ENCODE measurements around the gene XRCC4.
"Not testable (repeated sequence)": the region's sequence is repeated elsewhere in the genome, so short reads cannot be mapped to it uniquely, and the experiment has no call there.

XRCC4 gene

DNA sequence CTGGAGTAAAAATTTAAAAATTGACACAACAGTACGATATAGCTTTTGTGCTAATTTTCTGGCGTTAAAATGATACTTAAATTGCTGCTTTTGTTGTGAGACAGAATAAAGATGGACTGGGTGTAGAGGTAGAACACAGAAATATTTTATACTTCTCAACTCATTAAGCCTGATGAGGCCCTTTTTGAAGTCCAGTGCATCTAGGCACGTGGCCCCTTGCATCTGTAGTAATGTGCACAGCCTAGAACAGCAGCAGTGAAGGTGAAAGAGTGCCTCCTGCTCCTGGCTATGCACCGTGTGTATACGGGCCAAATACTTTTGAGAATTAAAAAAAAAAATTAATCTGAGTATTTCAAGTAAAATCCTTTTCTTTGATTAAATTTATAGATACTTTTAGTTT lies 115.6 kb downstream of the XRCC4 start:
- no peak for DNase-seq

DNA sequence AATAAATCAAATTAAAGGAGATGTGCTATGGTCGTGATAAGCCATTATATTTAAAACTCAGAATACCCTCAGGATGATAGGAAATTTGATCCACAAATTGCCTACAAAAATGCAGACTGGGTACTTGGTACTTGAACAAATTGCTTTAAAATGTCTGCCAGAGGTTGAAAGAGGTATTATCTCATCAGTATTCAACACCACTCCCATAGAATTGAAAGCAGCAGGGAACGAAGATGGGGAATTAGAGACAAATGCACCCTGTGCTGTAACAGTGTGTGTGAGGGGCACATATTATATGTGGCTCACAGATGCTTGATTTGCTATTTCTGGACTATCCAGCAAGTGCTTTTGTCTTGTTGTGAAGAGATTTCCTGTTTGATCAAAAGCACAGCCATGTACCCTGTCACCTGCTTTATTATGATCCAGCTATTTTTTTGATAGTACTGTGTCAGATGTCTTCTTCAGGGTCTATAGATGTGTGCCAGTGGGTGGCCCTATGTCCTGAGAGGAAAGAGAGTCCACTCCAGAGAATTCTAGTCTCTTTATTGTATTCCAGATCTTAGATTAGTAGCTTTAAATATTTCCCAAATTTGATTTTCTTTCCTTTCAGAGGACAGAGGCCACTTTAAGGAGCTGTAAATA lies 120.1 kb downstream of the XRCC4 start:
- no peak for DNase-seq

DNA sequence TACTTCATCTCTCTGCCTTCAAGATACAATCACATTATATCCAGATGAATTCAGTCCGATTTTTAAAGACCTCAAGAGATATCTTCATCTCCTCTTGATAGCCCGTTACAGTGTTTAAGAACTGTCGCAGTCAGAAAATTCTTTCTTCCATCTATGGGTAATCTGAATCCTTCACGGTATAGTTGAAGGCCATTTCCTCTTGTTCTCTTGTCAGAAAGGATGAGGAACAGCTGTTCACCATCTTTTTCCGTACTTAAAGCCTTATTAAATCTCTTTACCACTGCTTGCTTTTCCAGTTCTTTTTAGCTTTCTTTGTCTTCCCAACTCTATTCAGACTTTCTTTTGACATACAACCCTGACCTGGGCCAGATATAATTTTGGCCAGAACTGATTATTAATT lies 121.8 kb downstream of the XRCC4 start:
- DNase-seq = no peak

DNA sequence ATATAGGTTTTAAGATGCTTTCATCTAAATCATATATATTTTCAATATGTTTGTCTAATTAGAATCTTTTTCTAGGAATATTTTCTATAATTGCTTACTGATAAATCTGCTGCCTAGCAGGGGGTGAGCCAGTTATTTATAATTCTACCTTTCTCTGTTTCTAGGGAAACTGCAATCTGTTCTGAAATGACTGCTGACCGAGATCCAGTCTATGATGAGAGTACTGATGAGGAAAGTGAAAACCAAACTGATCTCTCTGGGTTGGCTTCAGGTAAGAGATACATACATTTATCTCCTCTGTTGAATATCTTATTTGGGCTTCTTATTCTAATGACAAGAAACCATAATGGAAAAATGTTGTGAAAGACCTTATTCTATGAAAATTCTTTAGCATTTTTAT lies 127.3 kb downstream of the XRCC4 start:
- no peak for DNase-seq

DNA sequence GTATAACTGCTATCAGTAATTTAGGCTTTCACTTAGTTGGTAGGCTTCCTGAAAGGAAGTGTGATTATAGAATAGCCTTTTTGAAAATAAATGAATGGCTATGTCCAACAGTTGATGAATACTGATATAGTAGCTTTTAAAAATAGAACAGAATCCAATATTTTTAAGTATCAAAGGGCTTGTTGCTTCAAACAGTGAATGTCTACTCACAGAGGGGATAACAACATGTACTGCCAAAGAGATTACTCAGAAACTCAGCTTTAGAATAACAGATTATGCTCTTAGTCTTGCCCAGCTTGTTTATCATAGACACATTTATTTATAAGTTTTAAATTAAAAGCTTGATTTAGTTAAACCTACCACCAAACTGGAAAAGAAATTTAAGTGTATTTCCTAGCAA lies 132.6 kb downstream of the XRCC4 start:
- no peak for DNase-seq

DNA sequence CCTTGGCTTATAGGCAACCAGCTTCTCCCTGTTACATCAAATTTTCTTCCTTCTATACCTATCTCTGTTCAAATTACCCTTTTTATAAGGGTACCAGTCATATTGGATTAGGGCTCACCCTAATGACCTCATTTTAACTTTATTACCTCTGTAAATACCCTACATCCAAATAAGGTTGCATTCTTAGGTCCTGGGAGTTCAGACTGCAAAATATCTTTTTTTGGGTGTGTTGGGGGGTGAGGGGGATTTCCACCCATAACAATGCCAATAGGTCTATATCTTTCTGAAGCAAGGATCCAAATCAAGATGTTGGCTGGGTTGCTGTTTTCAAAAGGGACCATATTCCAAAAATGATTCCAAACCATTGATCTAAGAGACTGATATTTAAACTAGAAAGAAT lies 141.7 kb downstream of the XRCC4 start:
- no peak for DNase-seq

DNA sequence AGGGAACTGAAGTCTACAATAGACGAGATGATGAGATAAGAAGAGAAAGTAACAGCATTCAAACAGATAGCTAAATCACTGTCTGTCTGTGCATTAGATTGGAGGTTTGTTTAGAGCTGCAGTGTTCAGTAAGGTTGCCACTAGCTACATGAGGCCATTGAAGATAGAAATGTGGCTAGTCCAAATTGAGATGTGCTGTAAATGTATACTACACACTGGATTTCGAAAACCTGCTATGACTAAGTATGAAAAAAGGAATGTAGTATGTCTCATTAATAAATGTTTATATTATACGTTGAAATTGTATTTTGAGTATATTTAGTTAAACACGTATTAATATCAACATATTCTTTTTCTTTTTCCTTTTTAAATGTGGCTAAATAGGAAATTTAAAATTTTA lies 142.1 kb downstream of the XRCC4 start:
- no peak for DNase-seq

DNA sequence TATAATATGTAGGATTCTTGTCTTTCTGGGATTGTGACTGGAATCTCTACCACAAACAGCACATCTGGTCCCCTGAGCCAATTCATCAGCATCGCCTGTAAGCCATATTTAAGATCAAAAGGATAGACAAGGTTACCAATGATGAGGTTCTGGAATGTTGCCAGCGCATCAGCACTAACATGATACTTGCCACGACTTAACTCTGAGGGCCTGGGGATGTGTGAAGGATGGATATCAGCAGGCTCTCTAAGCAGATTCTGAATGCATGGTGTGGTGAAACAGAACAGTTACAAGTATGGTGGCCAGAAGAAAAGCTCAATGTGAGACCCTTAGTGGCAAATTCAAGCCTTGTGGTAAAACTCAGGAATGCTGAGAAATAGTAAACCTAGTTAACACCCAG lies 143.0 kb downstream of the XRCC4 start:
- no peak for DNase-seq

DNA sequence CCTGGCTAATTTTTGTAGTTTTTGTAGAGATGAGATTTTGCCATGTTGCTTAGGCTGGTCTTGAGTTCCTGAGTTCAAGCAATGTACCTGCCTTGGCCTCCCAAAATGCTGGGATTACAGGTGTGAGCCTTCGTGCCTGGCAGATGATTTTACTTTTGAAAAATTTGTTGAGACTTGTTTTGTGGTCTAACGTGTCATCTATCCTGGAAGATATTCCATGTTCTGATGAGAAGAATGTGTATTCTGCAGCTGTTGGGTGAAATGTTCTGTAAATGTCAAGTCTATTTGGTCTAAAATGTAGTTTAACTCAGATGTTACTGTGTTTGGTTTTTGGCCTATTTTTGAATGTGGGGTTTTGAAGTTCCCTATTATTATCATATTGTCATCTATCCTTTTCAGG lies 145.6 kb downstream of the XRCC4 start:
- no peak for DNase-seq

DNA sequence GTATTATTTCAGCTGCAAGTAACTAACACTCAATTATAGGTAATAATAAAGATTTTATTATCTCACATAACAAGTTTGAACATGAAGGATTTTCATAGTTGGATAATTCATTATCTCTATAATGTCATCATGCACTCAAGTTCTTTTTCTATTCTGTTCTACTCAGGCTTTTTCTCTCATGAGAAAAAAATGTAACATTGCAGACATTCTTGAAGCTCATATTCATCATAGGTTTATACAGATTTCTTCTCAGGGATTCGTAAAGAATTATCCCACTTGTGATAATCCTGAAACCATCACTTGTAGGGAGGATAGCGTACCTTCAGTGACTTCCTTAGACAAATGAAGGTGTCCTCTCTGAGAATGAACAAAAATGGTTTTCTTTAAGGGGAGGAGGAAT lies 150.3 kb downstream of the XRCC4 start:
- no peak for DNase-seq

DNA sequence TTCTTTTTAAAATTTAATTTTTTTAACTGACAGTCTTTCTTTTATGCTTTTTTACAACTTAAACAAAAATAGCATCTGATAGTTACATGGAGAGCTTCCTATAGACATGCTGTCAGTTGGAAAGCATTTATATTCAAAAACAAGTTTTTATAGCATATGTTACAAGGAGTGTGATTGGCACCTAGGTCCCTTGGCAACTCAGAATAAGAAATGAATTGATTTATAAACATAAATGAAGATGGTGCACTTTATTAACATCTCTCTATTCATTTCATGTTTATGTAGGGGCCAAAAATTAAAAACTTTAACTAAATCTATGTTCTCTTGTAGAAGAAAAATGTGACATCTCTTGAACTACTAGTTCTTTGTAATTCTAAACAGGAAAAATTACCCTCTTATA lies 153.2 kb downstream of the XRCC4 start:
- DNase-seq = no peak

DNA sequence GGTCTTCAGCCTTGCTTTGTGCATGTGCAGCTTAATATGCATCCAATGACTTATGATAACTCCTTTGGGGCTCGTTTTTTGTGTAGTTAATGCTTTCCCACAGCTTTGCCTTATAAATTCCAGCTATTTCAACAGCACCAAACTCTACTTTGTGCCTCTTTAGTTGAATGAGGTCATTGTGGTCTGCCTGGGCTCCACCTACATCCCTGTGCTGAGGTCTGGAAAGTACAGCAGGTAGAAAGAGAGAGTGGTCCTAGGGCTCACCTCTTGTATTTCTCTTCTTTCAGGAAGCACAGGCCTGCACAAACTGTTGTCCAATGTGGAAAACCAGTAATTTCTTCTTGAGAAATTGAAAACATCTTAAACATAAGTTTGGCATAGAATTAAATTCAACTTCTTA lies 167.2 kb downstream of the XRCC4 start:
- DNase-seq = no peak

DNA sequence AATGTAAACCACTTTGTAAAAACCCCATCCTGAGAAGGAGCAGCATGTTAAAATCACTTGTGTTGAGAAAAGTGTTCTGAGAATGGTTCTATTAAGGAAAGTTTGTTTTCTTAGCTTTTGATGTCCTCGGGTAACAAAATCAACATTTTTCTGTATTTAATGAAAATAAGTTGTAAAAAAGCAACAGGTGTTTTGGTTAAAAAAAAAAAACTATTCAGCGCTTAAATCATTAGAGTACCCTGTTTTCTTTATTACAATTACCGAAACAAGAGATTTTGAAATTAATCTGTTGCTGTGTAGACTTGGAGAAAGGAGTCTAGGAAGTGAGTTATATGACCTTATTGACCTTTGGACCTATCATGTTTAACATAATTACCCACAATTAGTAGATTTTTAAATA lies 167.7 kb downstream of the XRCC4 start:
- no peak for DNase-seq

DNA sequence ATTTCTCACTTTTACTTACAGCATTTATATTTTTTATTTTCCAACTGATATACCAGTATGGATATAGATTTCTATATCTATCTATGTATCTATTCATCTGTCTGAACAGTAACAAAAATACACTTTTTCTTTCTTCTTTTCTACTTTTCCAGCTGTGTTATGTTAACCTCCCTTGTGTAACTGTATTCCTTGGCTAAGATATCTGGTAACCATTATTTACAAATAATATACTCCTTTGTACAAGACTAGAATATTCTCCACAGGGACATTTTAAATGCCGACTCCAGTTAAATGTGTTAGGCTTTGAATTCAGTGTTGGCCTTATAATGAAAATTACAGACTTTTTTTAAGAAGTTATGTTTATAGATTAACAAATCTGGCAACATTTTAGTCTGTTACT lies 168.7 kb downstream of the XRCC4 start:
- DNase-seq = no peak

DNA sequence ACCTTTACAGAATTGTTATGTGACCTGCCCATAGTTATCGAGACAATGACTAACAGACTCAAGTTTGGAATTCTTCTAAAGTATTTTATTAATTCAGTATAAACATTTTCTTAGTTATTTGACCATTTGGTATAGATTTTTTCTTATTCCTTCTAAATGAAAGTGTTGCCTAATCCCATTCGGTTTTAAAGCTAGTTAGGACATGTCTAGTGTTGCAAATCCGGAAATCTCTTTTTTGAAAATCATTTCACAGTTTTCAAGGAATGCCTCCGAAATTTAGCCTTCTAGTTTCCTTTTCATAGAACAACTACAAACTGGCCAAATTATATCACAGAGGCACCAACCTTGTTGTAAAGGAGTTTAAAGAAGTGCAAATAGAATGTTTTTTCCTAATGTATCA lies 171.8 kb downstream of the XRCC4 start:
- no peak for DNase-seq

DNA sequence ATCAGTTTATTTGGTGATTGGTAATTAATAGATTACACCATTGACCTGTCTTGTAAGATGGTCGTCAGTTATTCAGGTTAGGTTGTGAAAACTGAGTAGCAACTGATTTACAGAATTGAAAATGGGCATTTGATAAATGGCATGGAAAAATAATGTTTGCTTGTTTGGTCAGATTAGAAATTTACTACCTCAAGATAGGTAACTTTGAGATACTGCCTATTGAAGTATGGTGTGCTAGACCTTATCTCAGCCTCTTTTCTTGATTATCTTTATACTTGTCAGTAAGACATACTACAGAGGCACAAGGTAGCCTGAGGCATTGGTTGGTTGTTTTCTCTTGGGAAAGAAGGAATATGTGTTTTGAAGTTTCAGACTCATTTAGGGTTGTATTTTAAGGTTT lies 174.5 kb downstream of the XRCC4 start:
- DNase-seq = no peak

DNA sequence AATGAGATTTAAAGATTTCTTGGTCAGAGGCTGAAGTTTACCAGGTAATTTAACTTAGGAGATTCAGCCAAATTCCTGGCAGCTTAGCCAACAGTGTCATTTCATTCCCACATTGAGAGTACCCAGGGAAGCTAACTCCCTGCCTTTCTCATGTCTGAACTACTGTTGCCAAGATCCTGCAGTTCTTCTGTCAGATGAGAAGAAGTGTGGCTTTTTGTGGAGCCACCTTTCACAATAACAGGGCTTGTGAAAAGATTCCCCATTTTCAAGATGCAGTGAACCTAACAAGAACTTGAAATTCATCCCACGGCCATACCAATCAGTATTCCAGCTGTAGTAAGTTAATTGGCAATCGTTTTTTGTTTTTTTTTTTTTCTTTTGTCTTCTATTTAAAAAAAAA lies 176.4 kb downstream of the XRCC4 start:
- DNase-seq = no peak

DNA sequence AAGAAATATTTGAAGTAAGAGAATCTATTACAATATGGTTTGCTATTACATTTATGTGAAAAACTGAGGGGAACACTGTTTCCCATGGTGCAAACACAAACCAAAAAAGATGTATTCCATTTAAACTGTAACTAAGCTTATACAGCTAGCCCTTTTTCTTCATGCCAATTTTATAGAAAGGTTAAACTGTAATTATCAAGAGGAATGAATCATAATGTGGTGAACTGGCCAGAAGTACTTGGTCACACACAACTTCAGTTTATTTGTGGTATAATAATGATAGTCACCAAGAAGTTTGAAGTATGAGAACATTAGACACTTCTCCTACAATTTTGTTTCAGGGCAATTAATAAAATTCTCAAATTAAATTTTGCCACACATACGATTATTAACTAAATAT lies 177.9 kb downstream of the XRCC4 start:
- no peak for DNase-seq

DNA sequence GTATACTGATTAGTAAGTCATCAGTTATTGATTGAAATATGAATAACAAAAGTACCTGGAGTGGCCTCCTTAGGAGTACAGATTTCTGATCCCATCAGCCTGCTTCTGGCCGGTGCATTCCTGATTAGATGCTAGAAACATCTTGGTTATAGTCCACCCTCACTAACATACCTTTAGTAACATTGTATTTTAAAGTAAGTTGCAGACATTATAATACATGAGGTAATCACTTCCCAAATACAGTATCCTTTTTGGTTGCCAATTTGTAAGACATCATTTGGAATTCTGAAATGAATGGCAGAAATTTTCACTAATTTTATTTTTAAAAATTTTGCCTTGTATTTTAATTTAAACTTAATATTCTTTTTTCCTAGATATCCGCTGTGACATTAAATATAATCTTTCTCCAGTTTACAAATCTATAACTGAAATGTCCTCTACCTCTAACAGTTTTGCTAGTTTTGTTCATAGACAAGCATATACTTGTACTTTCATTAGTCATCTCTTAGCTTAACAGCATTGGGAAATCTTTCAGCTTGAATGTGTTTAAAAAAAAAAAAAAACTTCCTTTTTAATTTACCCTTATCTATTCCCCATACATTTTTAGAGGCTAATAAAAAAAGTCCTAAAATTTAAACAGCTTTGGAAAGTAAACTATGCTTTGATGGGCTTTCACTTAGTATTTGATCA lies 178.9 kb downstream of the XRCC4 start:
- no peak for DNase-seq

DNA sequence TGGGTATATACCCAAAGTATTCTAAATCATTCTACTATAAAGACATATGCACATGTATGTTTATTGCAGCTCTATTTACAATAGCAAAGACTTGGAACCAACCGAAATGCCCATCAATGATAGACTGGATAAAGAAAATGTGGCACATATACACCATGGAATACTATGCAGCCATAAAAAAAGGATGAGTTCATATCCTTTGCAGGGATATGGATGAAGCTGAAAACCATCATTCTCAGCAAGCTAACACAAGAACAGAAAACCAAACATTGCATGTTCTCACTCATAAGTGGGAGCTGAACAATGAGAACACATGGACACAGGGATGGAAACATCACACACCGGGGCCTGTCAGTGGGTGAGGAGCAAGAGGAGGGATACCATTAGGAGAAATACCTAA lies 180.3 kb downstream of the XRCC4 start:
- not testable (repeated sequence) for DNase-seq

DNA sequence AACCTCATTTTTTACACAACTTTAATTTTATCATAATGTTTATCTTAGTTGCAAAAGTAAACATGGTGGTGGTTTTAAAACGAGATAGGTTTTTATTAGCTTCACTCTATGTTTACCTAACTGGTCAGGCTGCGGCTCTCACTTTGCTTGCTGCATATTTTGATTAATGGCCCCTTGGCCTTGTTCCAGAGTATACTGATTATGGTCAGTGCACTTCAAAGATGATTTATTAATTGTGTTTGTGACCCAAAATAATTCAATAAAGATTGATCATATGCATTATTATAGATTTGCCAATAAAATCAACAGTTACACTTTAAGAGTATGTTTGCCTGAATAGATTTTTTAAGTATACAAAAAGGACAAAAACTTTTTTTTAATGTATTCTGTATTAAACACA lies 188.0 kb downstream of the XRCC4 start:
- DNase-seq = no peak

DNA sequence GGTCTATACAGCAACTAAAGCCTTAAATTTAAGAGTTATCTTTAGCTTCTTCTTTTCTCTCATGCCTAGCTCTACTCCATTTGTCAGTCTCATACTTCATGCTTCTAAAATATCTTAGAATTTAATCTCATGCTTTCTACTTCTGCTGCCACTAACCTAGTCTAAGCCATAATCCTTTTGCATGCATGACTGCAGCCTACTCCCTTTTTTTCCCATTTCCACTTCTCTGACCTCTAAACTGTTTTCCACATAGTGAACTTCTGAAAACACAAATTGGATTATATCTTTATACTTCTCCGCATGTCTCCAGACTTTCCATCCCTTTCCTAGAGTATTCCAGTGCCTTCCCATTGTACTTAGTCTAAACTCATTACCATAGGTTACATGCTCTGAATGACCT lies 193.0 kb downstream of the XRCC4 start:
- no peak for DNase-seq

DNA sequence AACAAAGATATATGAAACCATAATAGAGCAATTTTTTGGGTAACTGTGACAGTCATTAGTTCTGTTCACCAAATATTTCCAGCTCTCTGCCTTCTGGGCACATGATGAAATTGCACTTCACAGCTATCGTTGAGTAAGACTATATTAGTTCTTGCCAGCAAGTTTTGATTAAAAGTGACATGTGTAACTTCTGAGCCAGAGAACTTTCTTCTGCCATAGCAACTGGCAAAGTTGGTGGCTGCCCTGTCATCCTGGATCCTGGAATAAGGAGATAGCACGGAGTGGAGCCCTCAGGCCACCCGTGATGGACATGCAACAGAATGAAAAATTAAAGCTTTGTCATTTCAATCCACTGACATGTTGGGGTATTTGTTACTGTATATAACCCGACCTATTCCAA lies 199.8 kb downstream of the XRCC4 start:
- DNase-seq = no peak

DNA sequence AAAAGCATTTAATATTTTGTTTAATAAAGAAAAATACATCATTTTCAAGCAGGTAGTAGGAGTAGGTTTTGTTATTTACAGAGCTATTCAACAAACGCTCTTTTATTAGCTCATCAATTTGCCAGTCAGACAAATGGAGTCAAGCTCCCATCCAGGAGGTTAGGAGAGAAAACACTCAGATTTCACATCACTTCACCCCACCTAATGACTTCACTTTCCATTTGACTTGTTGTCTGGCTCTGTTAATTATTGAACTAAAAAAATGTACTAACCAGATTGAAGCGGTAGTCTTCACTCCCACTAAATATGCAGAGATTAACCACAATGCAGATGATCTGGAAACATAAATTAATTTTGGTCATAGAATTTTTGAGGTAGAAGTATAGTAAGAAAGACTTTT lies 200.6 kb downstream of the XRCC4 start:
- DNase-seq = no peak

DNA sequence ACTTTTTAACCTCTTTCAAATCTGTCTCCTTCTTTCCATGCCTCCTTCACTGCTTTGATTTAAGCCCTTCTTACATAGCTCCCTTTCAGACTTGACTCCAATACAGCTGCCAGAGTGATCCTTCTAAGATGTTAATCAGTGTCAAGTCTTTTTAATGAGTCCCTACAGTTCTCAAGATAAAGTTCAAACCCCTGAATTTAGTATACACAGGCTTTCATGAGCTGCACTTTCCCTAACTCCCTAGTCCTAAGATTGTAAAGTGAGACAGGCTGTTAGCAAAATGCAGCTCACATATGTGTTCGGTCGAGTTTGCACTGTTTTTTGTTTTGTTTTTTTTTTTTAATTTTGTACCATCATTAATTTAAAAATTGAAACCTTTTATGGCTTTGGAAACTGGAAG lies 203.8 kb downstream of the XRCC4 start:
- no peak for DNase-seq

Data from activated effector memory CD4-positive, alpha-beta T cell treated with anti-CD3 and anti-CD28 coated beads, Interleukin-2, amount 50 U/mL, for 16 hours (primary cell).